PFSK-1 (cell line): Measurements from ENCODE around the gene PSAP.

Experiments used
- FOXP2 ChIP-seq: optimal IDR thresholded peaks from 2 replicates; pipeline ENCODE3; 2011; ENCODE audit warnings: borderline replicate concordance, control low read depth, inconsistent platforms; ENCODE audit not compliant: insufficient read depth; ENCODE audit errors: extremely low read length, extremely low read depth
- POLR2AphosphoS5 ChIP-seq: IDR thresholded peaks from 2 replicates; pipeline ENCODE4 v1.6.1; 2012; ENCODE audit warnings: low read depth, mild to moderate bottlenecking, control low read depth, low read length, moderate library complexity
- REST ChIP-seq, 2 experiments: IDR thresholded peaks; 2 replicates each; pipeline versions ENCODE4 v1.6.1 to v1.8.0; 2011 to 2012; ENCODE audit warnings: low read depth in 2 of 2, low read length in 2 of 2, control low read depth in 1 of 2, inconsistent platforms in 1 of 2, mild to moderate bottlenecking in 1 of 2, moderate library complexity in 1 of 2; ENCODE audit not compliant: insufficient read depth in 1 of 2
- SIN3A ChIP-seq: IDR thresholded peaks from 2 replicates; pipeline ENCODE4 v1.6.1; 2012; ENCODE audit warnings: mild to moderate bottlenecking, low read length, moderate library complexity, borderline replicate concordance; ENCODE audit not compliant: insufficient read depth
- TAF1 ChIP-seq: IDR thresholded peaks from 2 replicates; pipeline ENCODE4 v1.6.1; 2012; ENCODE audit warnings: low read length, control low read depth, borderline replicate concordance; ENCODE audit not compliant: insufficient read depth

Gene PSAP

DNA sequence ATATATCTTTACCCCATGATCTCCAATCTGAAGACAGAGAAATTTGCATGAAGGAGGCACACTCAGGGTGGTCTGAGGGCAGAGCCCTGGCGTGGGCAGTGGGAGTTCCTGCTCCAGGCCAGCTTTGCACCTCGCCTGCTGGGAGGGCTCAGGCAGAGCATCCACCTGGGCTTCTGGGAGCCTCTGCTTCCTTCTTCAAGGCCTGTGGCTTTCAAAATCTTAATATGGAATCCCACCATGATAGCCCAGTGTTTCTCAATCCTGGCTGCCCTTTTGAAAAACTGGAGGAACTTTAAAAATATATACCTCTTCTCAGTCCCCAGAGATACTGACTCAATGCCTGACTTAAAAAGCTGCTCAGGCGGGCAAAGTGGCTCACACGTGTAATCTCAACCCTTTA, 36.7 kb upstream of the PSAP start:
- TF ChIP-seq TAF1: no peak
- TF ChIP-seq POLR2AphosphoS5: no peak
- TF ChIP-seq SIN3A: no peak
- TF ChIP-seq FOXP2: no peak
- TF ChIP-seq REST (IDR thresholded peaks at IDR 0.05; ENCODE audit: insufficient read depth in 1 of 2, low read depth in 2 of 2, low read length in 2 of 2): no peak

DNA sequence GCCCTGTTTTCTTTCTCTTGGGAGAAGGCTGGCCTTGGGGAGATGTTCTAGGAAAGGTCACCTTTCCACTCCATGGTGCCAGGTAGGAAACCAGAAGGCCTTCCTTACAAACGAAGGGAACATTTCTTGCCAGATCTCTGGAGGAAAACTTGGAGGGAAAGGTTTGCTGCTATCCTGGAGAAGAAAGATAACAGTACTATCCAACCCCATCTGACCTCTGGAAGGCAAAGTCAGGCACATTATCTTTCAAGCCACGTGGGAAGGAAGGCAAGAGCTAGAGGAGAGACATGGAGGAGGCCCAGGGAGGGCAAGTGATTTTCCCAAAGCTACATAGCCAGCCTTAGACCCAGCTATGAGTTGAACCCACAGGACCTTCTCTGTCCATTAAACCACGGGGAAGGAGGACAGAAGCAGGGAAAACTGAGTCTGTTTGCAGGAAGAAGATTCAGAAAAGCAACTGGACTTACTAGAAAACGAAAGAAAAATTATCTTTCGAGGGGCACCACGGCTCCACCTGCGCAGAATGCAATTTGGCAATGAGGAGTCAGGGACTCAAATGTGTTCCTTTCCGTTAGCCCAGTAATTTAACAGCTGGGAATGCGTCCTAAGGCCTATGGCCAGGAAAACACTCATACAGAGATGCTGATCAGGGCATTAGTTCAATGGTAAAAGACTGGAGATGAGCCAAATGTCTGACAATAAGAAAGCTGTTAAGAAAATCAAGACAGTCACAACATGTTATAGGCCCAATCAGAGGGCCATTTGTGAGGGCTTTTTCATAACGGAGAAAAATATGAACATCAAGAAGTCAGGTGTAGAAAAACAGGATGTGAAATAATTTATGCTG, 32.0 kb upstream of the PSAP start:
- no peak for TF ChIP-seq FOXP2
- TF ChIP-seq TAF1: no peak
- TF ChIP-seq POLR2AphosphoS5: no peak
- TF ChIP-seq REST (IDR thresholded peaks at IDR 0.05; ENCODE audit: insufficient read depth in 1 of 2, low read depth in 2 of 2, low read length in 2 of 2): no peak
- TF ChIP-seq SIN3A: no peak

DNA sequence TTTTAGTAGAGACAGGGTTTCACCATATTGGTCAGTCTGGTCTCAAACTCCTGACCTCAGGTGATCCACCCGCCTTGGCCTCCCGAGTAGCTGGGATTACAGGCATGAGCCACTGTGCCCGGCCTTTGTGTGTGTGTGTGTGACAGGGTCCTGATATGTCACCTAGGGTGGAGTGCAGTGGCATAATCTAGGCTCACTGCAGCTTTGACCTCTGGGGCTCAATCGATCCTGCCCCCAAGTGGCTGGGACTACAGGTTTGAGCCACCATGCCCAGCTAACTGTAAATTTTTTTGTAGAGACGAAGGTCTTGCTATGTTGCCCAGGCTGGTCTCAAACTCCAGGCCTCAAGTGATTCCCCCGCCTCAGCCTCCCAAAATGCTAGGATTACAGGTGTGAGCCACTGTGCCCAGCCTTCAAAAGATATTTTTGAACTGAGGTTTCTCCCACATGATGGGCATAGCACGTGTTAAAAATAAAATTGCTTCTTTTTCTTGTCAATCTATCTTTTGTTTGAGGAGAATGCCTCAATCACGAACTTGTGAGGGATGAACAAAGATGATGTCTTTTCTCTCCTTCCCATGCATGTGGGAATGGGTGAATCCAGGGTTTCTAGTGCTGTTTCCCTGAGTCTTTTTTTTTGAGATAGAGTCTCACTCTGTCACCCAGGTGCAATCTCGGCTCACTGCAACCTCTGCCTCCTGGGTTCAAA, 30.8 kb upstream of the PSAP start:
- TF ChIP-seq FOXP2 (no peak), SIN3A (no peak), REST (IDR thresholded peaks at IDR 0.05; ENCODE audit: insufficient read depth in 1 of 2, low read depth in 2 of 2, low read length in 2 of 2) (no peak), TAF1 (no peak), POLR2AphosphoS5 (no peak)

GRCh38 chr10:71880425-71881306, 29.6 kb upstream of the PSAP start:
- TF ChIP-seq POLR2AphosphoS5 (no peak), REST (IDR thresholded peaks at IDR 0.05; ENCODE audit: insufficient read depth in 1 of 2, low read depth in 2 of 2, low read length in 2 of 2) (no peak), SIN3A (no peak), TAF1 (no peak), FOXP2 (no peak)
